ENCODE data around the gene GLI2.

Gene GLI2

GRCh38 chr2:120758181-120759144 is 22.8 kb downstream of the GLI2 start:
- TF ChIP-seq ZFX (IDR thresholded peaks at IDR 0.05) (no peak), CTCF (conservative IDR thresholded peaks at IDR 0.05) (no peak)
- no peak overlapping the region for H3K27ac ChIP-seq

GRCh38 chr2:120759543-120760331 is 24.1 kb downstream of the GLI2 start:
- no peak for TF ChIP-seq ZFX (IDR thresholded peaks at IDR 0.05)
- TF ChIP-seq CTCF (conservative IDR thresholded peaks at IDR 0.05), result no peak
- H3K27ac ChIP-seq, result no peak overlapping the region

GRCh38 chr2:120760446-120761135 is 24.9 kb downstream of the GLI2 start:
- no peak overlapping the region for H3K27ac ChIP-seq
- no peak for TF ChIP-seq ZFX (IDR thresholded peaks at IDR 0.05)
- TF ChIP-seq CTCF (conservative IDR thresholded peaks at IDR 0.05), result no peak

- TF ChIP-seq ZFX (IDR thresholded peaks at IDR 0.05) (no peak), CTCF (conservative IDR thresholded peaks at IDR 0.05) (no peak)
- H3K27ac ChIP-seq, result no peak overlapping the region
These were observed 25.6 kb downstream of the GLI2 start for GRCh38 chr2:120761164-120761861.

- H3K27ac ChIP-seq, result no peak overlapping the region
- no peak for TF ChIP-seq CTCF (conservative IDR thresholded peaks at IDR 0.05)
- no peak for TF ChIP-seq ZFX (IDR thresholded peaks at IDR 0.05)
These were observed 26.2 kb downstream of the GLI2 start for GRCh38 chr2:120761911-120762310.

- TF ChIP-seq CTCF (conservative IDR thresholded peaks at IDR 0.05) (no peak), ZFX (IDR thresholded peaks at IDR 0.05) (no peak)
- no peak overlapping the region for H3K27ac ChIP-seq
These were observed 26.8 kb downstream of the GLI2 start for GRCh38 chr2:120762341-120763061.
